GM10266 (cell line): ENCODE data around the gene ZFAND2B.

Experiments
- DNase-seq: peaks from one replicate; pipeline ENCODE4 v3.0.0; 2012; ENCODE audit errors: extremely low spot score
- TF ChIP-seq, protein P1 (sequence below): IDR thresholded peaks from 2 replicates; pipeline ENCODE4 v1.5.1; 2012; ENCODE audit warnings: mild to moderate bottlenecking, low read depth; ENCODE audit not compliant: control insufficient read depth, insufficient read depth; ENCODE audit errors: missing control alignments

ZFAND2B gene

GRCh38 chr2:219228041-219228910 lies 21.7 kb downstream of the ZFAND2B start:
- no peak for DNase-seq
- TF ChIP-seq, protein P1, sequence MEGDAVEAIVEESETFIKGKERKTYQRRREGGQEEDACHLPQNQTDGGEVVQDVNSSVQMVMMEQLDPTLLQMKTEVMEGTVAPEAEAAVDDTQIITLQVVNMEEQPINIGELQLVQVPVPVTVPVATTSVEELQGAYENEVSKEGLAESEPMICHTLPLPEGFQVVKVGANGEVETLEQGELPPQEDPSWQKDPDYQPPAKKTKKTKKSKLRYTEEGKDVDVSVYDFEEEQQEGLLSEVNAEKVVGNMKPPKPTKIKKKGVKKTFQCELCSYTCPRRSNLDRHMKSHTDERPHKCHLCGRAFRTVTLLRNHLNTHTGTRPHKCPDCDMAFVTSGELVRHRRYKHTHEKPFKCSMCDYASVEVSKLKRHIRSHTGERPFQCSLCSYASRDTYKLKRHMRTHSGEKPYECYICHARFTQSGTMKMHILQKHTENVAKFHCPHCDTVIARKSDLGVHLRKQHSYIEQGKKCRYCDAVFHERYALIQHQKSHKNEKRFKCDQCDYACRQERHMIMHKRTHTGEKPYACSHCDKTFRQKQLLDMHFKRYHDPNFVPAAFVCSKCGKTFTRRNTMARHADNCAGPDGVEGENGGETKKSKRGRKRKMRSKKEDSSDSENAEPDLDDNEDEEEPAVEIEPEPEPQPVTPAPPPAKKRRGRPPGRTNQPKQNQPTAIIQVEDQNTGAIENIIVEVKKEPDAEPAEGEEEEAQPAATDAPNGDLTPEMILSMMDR = no peak

GRCh38 chr2:219228911-219229304 lies 22.3 kb downstream of the ZFAND2B start:
- no peak for DNase-seq
- TF ChIP-seq, protein P1 = no peak

DNA sequence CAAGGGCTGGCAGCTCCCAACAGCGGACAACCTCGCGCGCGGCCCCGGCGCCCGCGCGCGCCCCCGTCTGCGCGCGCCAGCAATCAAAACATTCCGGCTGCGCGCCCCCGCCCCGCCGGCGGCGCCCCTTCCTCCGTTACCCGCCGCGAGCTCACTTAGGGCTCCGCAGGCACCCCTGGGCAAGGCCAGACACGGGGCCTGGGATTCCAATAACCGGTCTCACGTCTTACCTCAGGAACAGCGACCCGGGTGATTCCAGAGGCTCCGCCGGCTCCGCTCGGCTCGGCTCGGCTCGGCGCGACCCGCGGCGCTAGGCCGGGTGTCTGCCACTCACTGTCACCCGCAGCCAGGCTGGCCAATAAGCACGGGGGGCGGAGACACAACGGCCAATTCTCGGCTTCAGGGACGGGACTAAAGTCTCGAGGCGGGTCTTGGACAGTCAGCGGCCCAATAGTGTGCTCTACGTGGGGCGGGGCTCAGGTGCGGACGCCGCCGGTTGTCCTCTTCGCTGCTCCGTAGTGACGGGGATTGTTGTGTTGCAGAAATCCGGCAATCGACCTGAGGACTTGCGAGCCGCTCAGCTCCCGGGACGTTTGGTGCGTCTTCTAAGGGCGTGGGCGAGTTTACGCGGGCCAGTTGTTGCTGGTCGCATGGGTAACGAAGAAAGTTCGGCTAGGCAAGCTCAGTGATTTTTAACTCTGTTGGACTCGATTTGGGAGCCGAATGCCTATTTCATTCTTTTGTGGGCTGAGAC lies 22.9 kb downstream of the ZFAND2B start, which contains the start of the genes ANKZF1 and ATG9A:
Gene ANKZF1 (plus strand): TSS at position 502 of the 754 bp plus-strand sequence. CDS start 452 bp downstream, outside the sequence.
Gene ATG9A (minus strand): TSS at position 332 of the 754 bp plus-strand sequence. CDS start 1,612 bp downstream, outside the sequence.
- TF ChIP-seq, protein P1 = no peak
- peak; percentile 99 for DNase-seq

- peak; percentile 53 for DNase-seq
- TF ChIP-seq, protein P1 = no peak
Observed at GRCh38 chr2:219230059-219230540, 23.5 kb downstream of the ZFAND2B start.

DNA sequence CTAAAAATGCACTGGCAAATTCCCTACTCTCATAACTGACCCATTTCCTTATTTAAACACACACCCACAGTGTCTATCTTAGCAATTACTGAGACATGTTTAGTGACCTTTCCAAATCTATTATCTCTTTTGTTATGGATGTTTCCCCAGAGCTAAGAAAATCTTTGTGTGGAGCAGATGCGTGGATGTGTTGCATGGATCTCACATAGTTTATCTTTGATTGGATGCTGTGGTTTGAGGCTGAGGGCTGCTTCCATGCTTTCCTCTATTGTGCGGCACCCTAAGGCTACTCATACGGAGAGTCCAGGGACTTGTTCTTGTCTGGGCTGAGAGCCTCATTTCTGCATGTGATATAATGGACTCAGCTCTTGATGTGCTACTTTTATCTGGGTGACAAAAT lies 27.7 kb downstream of the ZFAND2B start:
- no peak for DNase-seq
- TF ChIP-seq, protein P1 = no peak

GRCh38 chr2:219243291-219243761 lies 36.7 kb downstream of the ZFAND2B start:
- DNase-seq = no peak
- TF ChIP-seq, protein P1 = no peak
